ENCODE measurements around the gene DENND4A. TPM values are rescaled to one million over a fixed set of nuclear protein-coding genes. Genes with fewer than 3 reads are reported as not detected.

DENND4A gene
- total RNA-seq, 2 donors from 2014 or later: 48.2 to 61.2 TPM

DNA sequence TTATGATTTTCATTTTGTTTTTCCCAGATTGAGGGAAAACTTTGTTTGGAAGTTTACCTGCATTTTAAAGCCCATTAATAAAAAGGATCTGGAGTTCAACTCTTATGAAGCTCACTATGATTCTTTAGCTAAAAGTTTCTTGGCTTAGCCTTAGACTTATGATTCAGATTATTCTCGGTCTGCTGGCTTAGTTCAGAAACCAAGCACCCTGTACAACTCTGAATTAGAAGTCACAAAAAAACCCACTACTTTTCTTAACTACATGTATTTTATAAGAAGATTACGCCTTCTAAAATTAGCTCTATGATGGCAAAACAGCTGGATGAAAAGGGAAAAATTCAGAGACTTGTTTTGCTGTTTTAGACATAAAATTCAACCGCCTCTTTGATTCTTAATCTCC, 14.3 kb upstream of the DENND4A start:
- Mint-ChIP-seq H3K9me3 (no peaks in the 10 kb centered on the region), H3K4me1 (peaks cover 4% of the 10 kb centered on the region), H3K4me3 (no peak overlapping the region), H3K27ac (no peak overlapping the region), H3K36me3 (ENCODE audit: low read depth) (no peaks in the 10 kb centered on the region), H3K27me3 (no peaks in the 10 kb centered on the region)
- no peak for ATAC-seq (replicated peaks)

DNA sequence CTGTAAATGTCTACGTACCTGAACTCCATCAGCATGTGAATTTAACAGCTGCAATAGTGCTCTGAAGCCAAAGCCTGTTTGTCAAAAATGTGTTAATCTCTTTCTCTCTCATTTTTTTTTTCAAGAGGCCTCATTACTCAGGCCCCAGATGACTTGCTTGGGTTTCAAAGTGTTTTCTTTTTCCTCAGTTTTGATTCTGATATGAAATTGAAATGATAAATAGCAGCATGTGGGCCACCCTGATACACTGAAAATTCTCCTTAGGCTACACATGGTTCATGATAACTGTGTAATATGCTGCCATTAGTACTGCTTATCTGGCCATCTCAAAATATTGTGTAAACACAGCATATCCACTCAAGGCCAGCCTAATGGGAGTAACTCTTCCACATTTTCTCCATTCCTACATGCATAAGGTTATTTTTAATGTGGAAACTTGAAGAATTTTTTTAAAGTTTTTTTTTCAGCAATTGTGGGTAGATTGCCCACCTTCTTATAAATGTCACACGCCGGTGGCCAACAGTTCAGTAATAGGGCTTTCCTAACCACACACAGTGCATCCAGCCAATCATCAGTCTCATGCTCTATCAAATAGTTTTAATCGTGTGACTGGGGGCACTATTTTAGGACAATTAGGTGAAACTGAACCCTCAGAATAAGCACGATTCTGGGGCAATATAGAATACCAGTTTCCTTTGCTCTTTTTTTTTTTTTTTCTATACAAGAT, 13.1 kb upstream of the DENND4A start:
- Mint-ChIP-seq H3K9me3 (no peaks in the 10 kb centered on the region), H3K36me3 (ENCODE audit: low read depth) (no peaks in the 10 kb centered on the region), H3K4me3 (no peak overlapping the region), H3K27me3 (no peaks in the 10 kb centered on the region), H3K27ac (no peak overlapping the region), H3K4me1 (peaks cover 4% of the 10 kb centered on the region)
- peak; percentile 95 for ATAC-seq (replicated peaks)

DNA sequence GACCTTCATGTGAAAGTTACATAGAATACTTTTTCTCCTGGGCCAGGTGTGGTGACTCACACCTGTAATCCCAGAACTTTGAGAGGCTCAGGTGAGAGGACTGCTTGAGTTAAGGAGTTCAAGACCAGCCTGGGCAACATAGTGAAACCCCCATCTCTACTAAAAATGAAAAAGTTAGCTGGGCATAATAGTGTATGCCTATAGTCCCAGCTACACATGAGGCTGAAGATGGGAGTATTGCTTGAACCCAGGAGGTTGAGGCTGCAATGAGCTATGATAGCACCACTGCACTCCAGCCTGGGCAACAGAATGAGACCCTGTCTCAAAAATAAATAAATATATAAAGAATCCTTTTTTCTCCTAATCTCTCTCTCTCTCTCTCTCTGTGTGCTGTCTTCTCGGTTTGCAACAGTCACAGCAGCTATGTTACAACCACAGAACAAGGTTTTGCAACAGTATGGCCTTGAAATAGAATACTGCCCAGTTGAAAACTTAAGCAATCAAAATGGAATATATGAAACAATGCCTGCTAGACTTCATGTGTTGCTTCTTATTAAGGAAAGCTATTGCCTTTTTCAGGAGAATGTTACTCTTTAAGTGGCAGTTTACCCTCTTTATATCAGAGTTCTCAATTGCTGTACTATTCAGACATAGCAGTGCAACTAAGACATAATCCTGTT, 12.3 kb upstream of the DENND4A start:
- no peaks in the 10 kb centered on the region for H3K9me3 Mint-ChIP-seq
- peaks cover 4% of the 10 kb centered on the region for H3K4me1 Mint-ChIP-seq
- H3K4me3 Mint-ChIP-seq: peak overlapping the region; percentile 27
- no peaks in the 10 kb centered on the region for H3K27me3 Mint-ChIP-seq
- no peaks in the 10 kb centered on the region for H3K36me3 Mint-ChIP-seq (ENCODE audit: low read depth)
- H3K27ac Mint-ChIP-seq: no peak overlapping the region
- ATAC-seq (replicated peaks): peak; percentile 17

DNA sequence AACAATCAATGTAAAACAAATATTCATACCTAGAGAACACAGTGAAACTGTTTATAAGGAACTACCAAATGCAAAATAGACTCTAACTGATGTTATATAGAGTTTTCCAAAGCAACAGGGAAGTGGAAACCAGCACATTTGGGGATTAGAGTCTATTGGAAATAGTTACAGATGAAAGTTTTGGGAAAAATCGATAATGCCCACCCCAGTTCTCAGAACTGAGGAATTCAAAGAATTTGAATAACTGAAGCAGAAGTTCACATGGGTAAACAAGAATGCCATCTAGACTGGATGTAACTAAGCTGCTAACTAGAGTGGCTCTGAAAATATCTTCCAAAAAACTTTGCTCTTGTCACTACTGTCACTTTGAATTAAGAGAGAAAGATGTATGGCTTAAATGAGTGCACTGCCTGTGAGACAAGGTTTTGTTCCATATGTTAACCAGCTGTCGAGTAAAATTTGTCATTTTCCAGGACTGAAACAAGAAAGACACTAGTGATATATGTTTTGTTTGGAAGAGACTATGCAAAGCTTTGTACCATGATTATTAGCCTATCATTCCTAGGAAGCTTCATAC, 9.2 kb upstream of the DENND4A start:
- Mint-ChIP-seq H3K27ac (no peak overlapping the region), H3K9me3 (no peaks in the 10 kb centered on the region), H3K27me3 (no peaks in the 10 kb centered on the region), H3K4me3 (no peak overlapping the region), H3K36me3 (ENCODE audit: low read depth) (no peaks in the 10 kb centered on the region), H3K4me1 (peaks cover 20% of the 10 kb centered on the region)
- no peak for ATAC-seq (replicated peaks)

DNA sequence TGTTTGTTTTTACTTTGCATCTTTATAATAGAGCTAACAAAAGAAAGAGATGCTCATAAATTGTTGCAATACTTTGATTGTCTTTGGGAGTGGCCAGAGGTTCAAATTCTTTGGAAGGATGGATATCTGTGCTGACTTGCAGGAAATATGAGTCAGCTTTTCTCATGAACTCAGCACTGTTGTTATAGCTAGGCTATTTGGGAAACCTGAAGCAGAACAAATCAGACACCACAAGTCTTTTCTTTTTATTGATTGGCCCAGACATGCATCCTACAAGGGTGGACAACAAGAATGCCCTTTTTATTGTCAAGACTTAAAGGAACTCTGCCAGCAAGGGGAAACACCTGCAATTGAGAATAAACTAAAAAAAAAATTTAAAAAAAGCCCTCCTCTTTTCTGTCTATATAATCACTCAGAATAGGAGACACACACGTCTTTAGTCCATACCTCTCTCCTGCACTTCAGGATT, 4.6 kb upstream of the DENND4A start:
- Mint-ChIP-seq H3K4me3 (peak overlapping the region; percentile 25), H3K36me3 (ENCODE audit: low read depth) (peaks cover 5% of the 10 kb centered on the region), H3K27me3 (no peaks in the 10 kb centered on the region), H3K27ac (peak overlapping the region; percentile 29), H3K4me1 (peaks cover 28% of the 10 kb centered on the region), H3K9me3 (no peaks in the 10 kb centered on the region)
- no peak for ATAC-seq (replicated peaks)

DNA sequence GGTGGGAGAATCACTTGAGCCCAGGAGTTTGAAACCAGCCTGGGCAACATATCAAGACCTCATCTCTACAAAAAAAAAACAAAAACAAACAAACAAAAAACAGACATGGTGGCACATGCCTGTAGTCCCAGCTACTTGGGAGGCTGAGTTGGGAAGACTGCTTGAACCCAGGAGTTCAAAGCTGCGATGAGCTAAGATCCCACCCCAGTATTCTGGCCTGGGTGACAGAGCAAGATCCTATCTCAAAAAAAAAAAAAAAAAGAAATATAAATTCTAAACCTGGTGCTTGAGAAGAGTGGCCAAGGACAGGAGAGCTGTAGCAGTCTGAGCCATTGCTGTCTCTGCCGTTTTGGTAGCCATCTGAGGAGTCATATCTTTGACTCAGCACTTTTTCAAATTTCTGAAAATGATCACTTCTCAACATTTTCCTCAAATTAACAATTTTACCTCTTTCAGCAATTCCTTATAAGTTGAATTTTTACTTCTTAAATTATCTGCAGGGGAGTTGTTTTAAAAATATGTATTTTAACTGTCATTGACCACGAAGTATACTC, 3.6 kb upstream of the DENND4A start:
- no peaks in the 10 kb centered on the region for H3K27me3 Mint-ChIP-seq
- no peak for ATAC-seq (replicated peaks)
- peak overlapping the region; percentile 25 for H3K4me3 Mint-ChIP-seq
- peaks cover 28% of the 10 kb centered on the region for H3K4me1 Mint-ChIP-seq
- H3K9me3 Mint-ChIP-seq: no peaks in the 10 kb centered on the region
- H3K36me3 Mint-ChIP-seq (ENCODE audit: low read depth): peaks cover 5% of the 10 kb centered on the region
- H3K27ac Mint-ChIP-seq: peak overlapping the region; percentile 29

DNA sequence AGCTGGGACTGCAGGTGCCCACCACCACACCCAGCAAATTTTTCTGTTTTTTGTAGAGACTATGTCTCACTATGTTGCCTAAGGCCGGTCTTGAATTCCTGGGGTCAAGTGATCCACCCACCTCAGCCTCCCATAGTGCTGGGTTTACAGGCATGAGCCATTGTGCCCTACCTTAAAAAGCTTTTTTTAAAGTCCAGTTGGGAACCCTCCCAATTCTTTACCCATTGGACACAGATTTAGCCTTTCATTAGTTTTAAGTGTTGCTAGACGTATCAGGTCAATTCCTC, 1.7 kb upstream of the DENND4A start:
- H3K9me3 Mint-ChIP-seq: no peaks in the 10 kb centered on the region
- H3K4me1 Mint-ChIP-seq: peaks cover 39% of the 10 kb centered on the region
- H3K27ac Mint-ChIP-seq: peak overlapping the region; percentile 36
- ATAC-seq (replicated peaks): no peak
- H3K27me3 Mint-ChIP-seq: no peaks in the 10 kb centered on the region
- H3K36me3 Mint-ChIP-seq (ENCODE audit: low read depth): peaks cover 20% of the 10 kb centered on the region
- peak overlapping the region; percentile 88 for H3K4me3 Mint-ChIP-seq

DNA sequence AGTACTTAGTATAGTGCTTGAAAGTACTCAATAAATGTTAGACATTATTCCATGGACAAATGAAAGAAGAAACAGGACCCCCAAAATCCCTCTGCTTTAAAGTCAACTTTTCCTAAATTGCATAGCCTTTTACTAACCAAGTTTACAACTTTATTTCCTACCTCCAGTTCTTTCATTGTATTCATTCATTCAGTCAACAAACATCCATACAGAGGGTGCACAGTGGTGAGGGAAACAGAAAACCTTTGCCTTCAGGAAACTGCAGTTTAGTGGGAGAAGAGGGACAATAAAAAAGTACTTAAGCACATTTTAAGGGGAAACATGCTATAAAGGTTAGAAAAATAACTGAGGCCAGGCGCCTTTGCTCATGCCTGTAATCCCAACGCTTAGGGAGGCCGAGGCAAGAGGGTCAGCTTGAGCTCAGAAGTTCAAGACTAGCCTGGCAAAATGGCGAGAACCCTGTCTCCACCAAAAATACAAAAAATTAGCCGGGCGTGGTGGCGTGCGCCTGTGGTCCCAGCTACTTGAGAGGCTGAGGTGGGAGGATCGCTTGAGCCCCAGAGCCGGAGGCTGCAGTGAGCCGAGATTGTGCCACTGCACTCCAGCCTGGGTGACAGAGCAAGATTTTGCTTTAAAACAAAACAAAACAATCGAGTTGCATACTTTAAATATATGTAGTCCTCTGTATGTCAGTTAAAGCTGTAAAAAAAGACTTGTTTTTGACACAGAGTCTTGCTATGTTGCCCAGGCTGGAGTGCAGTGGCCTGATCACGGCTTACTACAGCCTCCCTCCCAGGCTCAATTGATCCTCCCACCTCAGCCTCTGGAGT, 1.1 kb upstream of the DENND4A start:
- peaks cover 20% of the 10 kb centered on the region for H3K36me3 Mint-ChIP-seq (ENCODE audit: low read depth)
- no peaks in the 10 kb centered on the region for H3K27me3 Mint-ChIP-seq
- peak overlapping the region; percentile 97 for H3K27ac Mint-ChIP-seq
- peak overlapping the region; percentile 88 for H3K4me3 Mint-ChIP-seq
- no peaks in the 10 kb centered on the region for H3K9me3 Mint-ChIP-seq
- no peak for ATAC-seq (replicated peaks)
- peaks cover 38% of the 10 kb centered on the region for H3K4me1 Mint-ChIP-seq

DNA sequence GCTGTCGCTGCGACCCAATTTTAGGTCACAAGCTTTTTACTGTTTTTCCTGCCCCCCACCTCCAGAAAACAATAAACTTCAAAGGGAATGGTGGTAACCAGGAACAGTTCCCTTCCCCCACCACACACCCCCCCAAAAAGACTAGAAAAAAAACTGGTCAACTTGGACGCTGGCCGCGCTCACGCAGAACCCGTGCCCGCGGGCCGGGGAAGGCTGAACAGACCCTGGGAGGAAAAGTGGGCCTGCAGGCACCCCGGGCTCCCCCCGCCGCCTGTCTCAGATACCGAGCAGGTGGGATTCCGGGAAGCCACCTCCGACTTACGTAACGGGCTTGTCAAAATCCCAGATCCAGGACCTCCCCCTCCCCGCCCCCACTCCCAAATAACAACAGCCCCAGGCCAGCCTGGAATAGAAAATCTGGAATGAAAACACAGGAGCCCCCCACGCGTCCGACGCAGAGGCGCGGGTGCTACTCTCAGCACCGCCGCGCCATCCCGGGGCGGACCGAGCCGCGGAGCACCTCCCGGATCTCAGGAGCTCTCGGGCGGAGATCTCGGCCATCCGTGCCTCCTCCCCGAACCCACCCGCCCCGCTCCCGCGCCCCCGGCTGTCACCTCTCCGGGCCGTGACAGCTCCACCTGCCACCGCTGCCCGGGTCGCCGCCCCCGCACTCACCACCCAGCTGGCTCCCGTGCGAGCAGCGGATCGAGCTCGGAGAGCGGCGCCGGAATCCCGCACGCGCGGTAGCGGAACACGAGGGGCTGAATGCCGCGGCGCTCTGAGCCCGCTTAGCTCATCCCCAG, 557 bp downstream of the DENND4A start:
- H3K4me3 Mint-ChIP-seq: peak overlapping the region; percentile 88
- peaks cover 28% of the 10 kb centered on the region for H3K36me3 Mint-ChIP-seq (ENCODE audit: low read depth)
- H3K27me3 Mint-ChIP-seq: no peaks in the 10 kb centered on the region
- ATAC-seq (replicated peaks): peak; percentile 35
- no peaks in the 10 kb centered on the region for H3K9me3 Mint-ChIP-seq
- H3K4me1 Mint-ChIP-seq: peaks cover 32% of the 10 kb centered on the region
- peak overlapping the region; percentile 97 for H3K27ac Mint-ChIP-seq

DNA sequence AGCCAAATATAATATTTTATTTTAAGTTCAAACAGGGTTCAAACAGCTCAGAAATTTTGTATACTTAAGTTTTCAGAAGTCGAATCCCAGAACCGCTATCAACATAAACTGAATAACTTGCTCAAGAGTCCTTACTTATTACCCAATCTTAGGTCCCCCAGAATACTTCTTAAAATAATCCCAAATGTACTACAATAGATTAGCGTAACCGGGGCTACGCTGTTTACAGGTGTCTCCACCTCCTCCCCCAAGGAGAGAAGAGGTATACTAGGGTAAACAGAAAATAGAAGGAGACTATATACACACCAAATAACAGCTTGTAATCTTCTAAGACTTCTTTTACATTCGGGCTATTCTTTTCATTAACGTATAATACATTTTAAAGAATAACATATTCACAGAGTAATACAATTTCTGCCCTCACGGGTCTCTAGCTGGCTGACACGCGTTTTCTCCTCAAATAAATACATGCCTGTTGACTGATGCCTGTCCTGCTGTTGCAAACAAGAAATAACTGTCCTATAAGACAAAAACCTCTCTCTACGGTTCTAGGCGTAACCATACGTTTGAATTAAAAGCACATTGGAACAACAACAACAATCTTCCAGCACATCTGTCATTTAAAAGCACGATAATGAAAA, 1.3 kb downstream of the DENND4A start:
- Mint-ChIP-seq H3K4me3 (peak overlapping the region; percentile 88), H3K4me1 (peaks cover 25% of the 10 kb centered on the region), H3K27me3 (no peaks in the 10 kb centered on the region), H3K9me3 (no peaks in the 10 kb centered on the region), H3K27ac (peak overlapping the region; percentile 97), H3K36me3 (ENCODE audit: low read depth) (peaks cover 28% of the 10 kb centered on the region)
- no peak for ATAC-seq (replicated peaks)

DNA sequence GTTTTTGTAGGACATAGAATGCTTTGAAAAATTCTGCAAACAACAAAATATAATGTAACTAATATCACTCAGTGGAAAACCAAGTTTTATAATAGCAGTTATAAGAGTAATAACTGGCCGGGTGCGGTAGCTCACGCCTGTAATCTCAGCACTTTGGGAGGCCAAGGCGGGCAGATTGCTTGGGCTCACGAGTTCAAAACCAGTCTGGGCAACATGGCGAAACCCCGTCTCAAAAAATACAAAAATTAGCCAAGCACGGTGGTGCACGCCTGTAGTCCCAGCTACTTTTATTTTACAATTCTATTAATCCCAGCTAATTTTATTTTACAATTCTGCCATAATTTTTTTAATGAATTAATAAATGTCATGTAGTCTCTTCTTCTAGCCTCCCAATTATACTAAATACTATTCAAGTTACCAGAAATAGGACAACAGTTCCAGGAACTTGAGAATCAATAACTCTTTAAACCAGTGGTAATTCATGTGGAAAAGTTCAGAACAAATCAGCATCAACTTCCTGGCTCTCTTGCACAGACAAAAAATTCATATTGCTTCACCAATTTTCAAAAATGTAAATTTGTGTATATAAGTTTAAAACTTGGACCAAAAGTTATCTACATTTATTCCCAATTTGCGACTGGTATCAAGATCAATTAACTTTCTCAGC, 2.2 kb downstream of the DENND4A start:
- H3K9me3 Mint-ChIP-seq: no peaks in the 10 kb centered on the region
- peak overlapping the region; percentile 97 for H3K27ac Mint-ChIP-seq
- H3K4me1 Mint-ChIP-seq: peaks cover 25% of the 10 kb centered on the region
- no peak for ATAC-seq (replicated peaks)
- H3K36me3 Mint-ChIP-seq (ENCODE audit: low read depth): peaks cover 32% of the 10 kb centered on the region
- H3K27me3 Mint-ChIP-seq: no peaks in the 10 kb centered on the region
- H3K4me3 Mint-ChIP-seq: peak overlapping the region; percentile 88

DNA sequence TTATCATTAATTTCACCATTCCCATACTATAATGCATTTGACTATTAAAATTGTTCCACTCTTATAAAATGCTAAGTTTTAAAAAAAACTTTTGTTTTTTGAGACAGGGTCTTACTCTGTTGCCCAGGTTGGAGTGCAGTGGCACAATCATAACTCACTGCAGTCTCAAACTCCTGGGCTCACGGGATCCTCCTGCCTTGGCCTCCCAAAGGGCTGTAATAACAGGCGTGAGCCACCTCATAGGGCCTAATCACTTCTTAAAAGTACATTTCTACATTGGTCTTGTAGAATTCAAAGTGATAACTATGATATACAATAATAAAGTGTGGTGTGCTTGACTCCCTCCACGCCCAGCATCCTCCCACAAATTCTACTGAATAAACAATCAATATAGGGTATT, 3.0 kb downstream of the DENND4A start:
- peak overlapping the region; percentile 88 for H3K4me3 Mint-ChIP-seq
- ATAC-seq (replicated peaks): no peak
- no peaks in the 10 kb centered on the region for H3K27me3 Mint-ChIP-seq
- peaks cover 26% of the 10 kb centered on the region for H3K4me1 Mint-ChIP-seq
- H3K27ac Mint-ChIP-seq: no peak overlapping the region
- H3K9me3 Mint-ChIP-seq: no peaks in the 10 kb centered on the region
- peaks cover 37% of the 10 kb centered on the region for H3K36me3 Mint-ChIP-seq (ENCODE audit: low read depth)

DNA sequence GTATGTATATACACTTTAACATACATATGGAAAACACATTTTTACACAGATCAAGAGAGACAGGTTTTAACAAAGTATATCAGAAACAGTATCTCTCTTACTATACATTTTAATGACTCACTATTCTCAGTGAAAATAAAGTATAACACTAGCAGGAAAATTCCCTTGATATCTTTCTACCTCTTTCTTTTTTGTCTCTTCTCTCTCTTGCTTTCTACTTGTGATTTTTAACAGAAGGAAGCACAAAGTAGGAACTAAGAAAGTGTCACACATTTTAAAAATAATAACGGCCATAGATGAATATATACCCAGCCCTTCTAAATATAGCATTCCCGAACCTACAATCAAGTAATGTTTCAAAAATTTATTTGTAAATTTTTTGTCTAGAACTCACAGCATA, 4.8 kb downstream of the DENND4A start:
- H3K4me3 Mint-ChIP-seq: peak overlapping the region; percentile 77
- no peak for ATAC-seq (replicated peaks)
- H3K27me3 Mint-ChIP-seq: no peaks in the 10 kb centered on the region
- peak overlapping the region; percentile 83 for H3K27ac Mint-ChIP-seq
- no peaks in the 10 kb centered on the region for H3K9me3 Mint-ChIP-seq
- peaks cover 29% of the 10 kb centered on the region for H3K4me1 Mint-ChIP-seq
- H3K36me3 Mint-ChIP-seq (ENCODE audit: low read depth): peaks cover 34% of the 10 kb centered on the region

Measured in activated T-helper 17 cell treated with anti-CD3 and anti-CD28 coated beads, Interleukin-2, amount 50 U/mL, for 72 hours (primary cell).